Mucosa of descending colon (tissue), 3 donors: ENCODE data around the gene PPP6R3. TPM values are rescaled to one million over a fixed set of nuclear protein-coding genes. Genes with fewer than 3 reads are reported as not detected.
A peak's percentile ranks its signal among the peaks of the same experiment; 100 is the strongest.

ENCODE experiments used
- ATAC-seq: fragments of 200-7000 bp; cut with Tn5 transposase; one replicate; pipeline ENCODE4 v1.9.1; 2020; ENCODE audit warnings: mild to moderate bottlenecking, moderate library complexity
- DNase-seq, 3 donors: peaks; one replicate each; pipeline ENCODE4 v3.0.0-alpha.2; 2020
- H3K36me3 ChIP-seq: fragments of 200-600 bp; one replicate; pipeline ENCODE4 v1.8.0; 2021; ENCODE audit warnings: low read depth, mild to moderate bottlenecking
- H3K4me1 ChIP-seq: fragments of 200-600 bp; one replicate; pipeline ENCODE4 v1.8.0; 2021; ENCODE audit warnings: low read depth, mild to moderate bottlenecking
- H3K4me3 ChIP-seq: fragments of 200-600 bp; one replicate; pipeline ENCODE4 v1.8.0; 2021; ENCODE audit warnings: mild to moderate bottlenecking
- H3K9me3 ChIP-seq: fragments of 200-600 bp; one replicate; pipeline ENCODE4 v1.8.0; 2021; ENCODE audit warnings: mild to moderate bottlenecking
- intact Hi-C, 2 donors: fragments of 100-400 bp; cut with DNase I in 1 of 2; cut with micrococcal nuclease in 1 of 2; formaldehyde crosslinking; loops; one replicate each; pipeline versions ENCODE4 v1.11.0 to v1.11.1; 2022; cut with DNase I, micrococcal nuclease
- total RNA-seq, 3 donors: library from RNA; stranded (reverse); fragmentation: NEBNext Ultra II Directional in 2 of 3; extraction: Animal tissue kit (Norgen Biotek cat#: 25700) in 2 of 3; gene quantifications; one replicate each; pipeline versions ENCODE4 v1.2.1 to v1.2.4, GENCODE V29; 2021 to 2023
- TF ChIP-seq, protein P1 (sequence below): fragments of 200-600 bp; IDR thresholded peaks from one replicate; pipeline ENCODE4 v1.8.0; 2022; ENCODE audit warnings: antibody characterized with exemption, mild to moderate bottlenecking
- donor health status: DM: no; HTN: no; CAD: no; lungs with moderate emphysema.
- donor health status: DM: no; HTN: no; CAD: no.
- donor health status: DM: no; HTN: yes; CAD: no.

The PPP6R3 gene
- total RNA-seq, 3 donors from 2014 or later: 107 to 141 (median 115) TPM

DNA sequence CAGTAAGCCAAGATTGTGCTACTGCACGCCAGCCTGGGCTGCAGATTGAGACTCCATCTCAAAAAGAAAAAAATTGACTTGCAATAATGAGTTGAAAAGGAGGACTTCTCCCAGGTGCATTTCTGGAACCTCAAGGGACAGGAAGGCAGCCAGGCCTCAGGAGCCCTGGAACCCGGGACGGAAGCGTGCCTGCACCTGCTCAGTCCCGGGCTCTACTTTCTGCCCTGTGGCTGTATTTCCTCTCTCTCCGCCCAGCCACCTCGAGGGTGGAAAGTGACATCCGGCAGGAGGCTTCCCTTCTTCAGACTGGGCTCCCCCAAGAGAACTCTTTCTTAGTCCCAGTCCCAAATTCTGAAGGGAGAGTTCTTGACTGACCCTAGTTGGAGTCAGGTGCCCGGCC, 203.6 kb downstream of the PPP6R3 start:
- intact Hi-C loops: no loop called here
- Histone ChIP-seq H3K4me1 (no peaks in the 10 kb centered on the region), H3K36me3 (no peaks in the 10 kb centered on the region), H3K9me3 (no peaks in the 10 kb centered on the region), H3K4me3 (no peak overlapping the region)
- TF ChIP-seq, protein P1, sequence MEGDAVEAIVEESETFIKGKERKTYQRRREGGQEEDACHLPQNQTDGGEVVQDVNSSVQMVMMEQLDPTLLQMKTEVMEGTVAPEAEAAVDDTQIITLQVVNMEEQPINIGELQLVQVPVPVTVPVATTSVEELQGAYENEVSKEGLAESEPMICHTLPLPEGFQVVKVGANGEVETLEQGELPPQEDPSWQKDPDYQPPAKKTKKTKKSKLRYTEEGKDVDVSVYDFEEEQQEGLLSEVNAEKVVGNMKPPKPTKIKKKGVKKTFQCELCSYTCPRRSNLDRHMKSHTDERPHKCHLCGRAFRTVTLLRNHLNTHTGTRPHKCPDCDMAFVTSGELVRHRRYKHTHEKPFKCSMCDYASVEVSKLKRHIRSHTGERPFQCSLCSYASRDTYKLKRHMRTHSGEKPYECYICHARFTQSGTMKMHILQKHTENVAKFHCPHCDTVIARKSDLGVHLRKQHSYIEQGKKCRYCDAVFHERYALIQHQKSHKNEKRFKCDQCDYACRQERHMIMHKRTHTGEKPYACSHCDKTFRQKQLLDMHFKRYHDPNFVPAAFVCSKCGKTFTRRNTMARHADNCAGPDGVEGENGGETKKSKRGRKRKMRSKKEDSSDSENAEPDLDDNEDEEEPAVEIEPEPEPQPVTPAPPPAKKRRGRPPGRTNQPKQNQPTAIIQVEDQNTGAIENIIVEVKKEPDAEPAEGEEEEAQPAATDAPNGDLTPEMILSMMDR: no peak
- ATAC-seq: no peak
- peak in 1 of 3 donors; percentile 1 for DNase-seq

DNA sequence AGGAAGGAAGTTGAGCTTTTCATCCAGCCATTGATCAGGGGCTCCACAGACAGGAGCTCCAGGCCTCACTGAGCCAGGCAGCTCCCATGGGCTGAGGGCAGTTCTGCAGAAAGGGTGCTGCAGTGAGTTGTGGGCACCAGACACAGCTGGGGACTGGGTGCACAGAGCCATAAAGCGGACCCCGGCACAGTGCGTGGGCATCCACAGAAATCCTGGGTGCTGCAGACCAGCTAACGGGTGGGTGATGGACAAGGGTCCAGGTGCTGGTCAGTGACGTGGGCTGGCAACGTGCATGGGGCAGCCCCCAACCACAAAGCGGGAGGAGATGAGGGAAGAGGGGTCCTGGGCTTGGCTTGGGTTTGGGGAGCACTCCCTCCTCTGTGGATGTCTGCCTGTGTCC, 204.4 kb downstream of the PPP6R3 start:
- TF ChIP-seq, protein P1: no peak
- no peak overlapping the region for H3K4me3 ChIP-seq
- peak in 1 of 3 donors; percentile 1 for DNase-seq
- intact Hi-C loops: no loop called here
- H3K4me1 ChIP-seq: no peaks in the 10 kb centered on the region
- no peaks in the 10 kb centered on the region for H3K9me3 ChIP-seq
- ATAC-seq: no peak
- no peaks in the 10 kb centered on the region for H3K36me3 ChIP-seq

Other genes starting within 250 kb of the PPP6R3 start
- 10 to 100 TPM; 56.4 to 71.3 (median 65.1) TPM for gene KMT5B, start 247.5 kb upstream of the PPP6R3 start, total RNA-seq
- gene C11orf24, start 188.8 kb upstream of the PPP6R3 start, total RNA-seq: 10 to 100 TPM; 51.8 to 83.2 (median 53.2) TPM
- gene LRP5, start 148.2 kb upstream of the PPP6R3 start, total RNA-seq: 100 to 1,000 TPM in 2 of 3 donors, 10 to 100 TPM in 1; 83.7 to 113 (median 103) TPM
- 1 to 10 TPM; 1.5 to 8.4 (median 2.4) TPM for gene GAL, start 223.8 kb downstream of the PPP6R3 start, total RNA-seq